Fibroblast of skin of back (primary cell): ENCODE measurements around the gene COCH.
"Not testable (repeated sequence)": the region's sequence is repeated elsewhere in the genome, so short reads cannot be mapped to it uniquely, and the experiment has no call there.

Experiments used
- DNase-seq: peaks from one replicate; pipeline ENCODE4 v3.0.0-alpha.2; 2013

The COCH gene

DNA sequence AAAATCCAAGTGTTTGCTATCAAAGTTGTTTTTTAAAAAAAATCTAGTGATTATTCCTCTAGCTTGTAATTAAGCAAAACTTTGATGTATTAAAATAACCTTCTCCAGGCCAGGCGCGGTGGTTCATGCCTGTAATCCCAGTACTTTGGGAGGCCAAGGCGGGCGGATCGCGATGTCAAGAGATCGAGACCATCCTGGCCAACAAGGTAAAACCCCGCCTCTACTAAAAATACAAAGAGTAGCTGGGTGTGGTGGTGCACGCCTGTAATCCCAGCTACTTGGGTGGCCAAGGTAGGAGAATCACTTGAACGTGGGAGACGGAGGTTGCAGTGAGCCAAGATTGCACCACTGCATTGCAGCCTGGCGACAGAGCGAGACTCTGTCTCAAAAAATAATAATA is 59.6 kb downstream of the COCH start:
- DNase-seq = not testable (repeated sequence)

DNA sequence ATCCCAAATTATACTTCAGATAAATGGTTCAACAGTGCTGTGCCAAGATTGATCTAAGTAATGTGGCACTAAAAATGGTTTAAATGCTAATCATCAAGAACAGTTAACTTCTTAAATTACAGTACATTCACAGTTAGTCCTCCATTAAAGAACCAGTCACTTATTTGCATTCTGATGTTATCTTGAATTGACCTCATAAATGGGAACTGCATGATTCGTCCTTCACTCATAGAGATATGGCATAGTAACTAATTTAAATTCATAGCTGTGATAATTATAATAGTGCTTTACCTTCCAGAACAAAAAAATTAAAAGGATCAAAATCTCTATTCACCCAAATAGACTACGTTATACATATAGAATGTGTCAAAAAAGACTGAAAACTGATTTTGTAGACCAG is 61.1 kb downstream of the COCH start:
- DNase-seq = no peak

DNA sequence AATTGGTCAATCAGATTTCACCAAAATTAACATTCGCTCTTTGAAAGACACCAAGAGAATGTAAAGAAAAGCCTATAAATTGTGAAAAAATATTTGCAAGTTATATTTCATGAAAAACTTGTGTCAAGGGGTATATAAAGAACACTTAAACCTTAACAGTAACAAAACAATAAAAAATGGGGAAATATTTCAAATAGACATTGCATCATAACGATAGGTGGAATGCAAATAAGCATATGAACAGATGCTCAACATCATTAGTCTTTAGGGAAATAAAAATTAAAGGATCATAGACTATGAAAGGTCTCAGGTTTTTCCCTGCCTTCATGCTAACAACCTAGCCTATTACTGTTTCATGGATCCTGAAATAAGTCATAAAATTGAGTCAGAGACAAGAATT is 64.3 kb downstream of the COCH start:
- DNase-seq = no peak
